Panc1 (cell line): ENCODE results near the gene SIRPB2. TPM values are rescaled to one million over a fixed set of nuclear protein-coding genes. Genes with fewer than 3 reads are reported as not detected.
A peak's percentile ranks its signal among the peaks of the same experiment; 100 is the strongest.

Experiments
- ATAC-seq: fragments of 200-7000 bp; cut with Tn5 transposase; 2 replicates; pipeline ENCODE4 v1.9.1; 2020; ENCODE audit warnings: mild to moderate bottlenecking, moderate library complexity
- BruUV-seq: library from RNA; stranded (reverse); fragments of 400-500 nt; replicated peaks from 2 replicates; lab custom pipeline; 2021; lab: Mats Ljungman, UMichigan
- CTCF ChIA-PET: fragments of 300-600 bp; sonication (Branson Sonifier 250); formaldehyde crosslinking; loops from one replicate; lab custom pipeline; 2022; ENCODE audit warnings: antibody characterized with exemption; lab: Charles Lee
- POLR2A ChIA-PET: fragments of 300-600 bp; sonication (Branson Sonifier 250); formaldehyde crosslinking; loops from one replicate; lab custom pipeline; 2022; ENCODE audit warnings: antibody characterized with exemption; lab: Charles Lee
- DNase-seq: peaks from one replicate; pipeline ENCODE4 v3.0.0-alpha.2; 2010; ENCODE audit warnings: low read depth, low spot score
- H3K27ac ChIP-seq: 2 replicates; pipeline ENCODE4 v1.5.1; 2011; ENCODE audit warnings: mild to moderate bottlenecking, low read length, inconsistent platforms
- H3K27me3 ChIP-seq: fragments of 200-500 bp; sonication (Bioruptor generic); 2 replicates; pipeline ENCODE4 v1.6.0; 2014; ENCODE audit warnings: low read length, inconsistent platforms; ENCODE audit not compliant: control insufficient read depth, insufficient read depth
- H3K36me3 ChIP-seq: fragments of 200-500 bp; sonication (Bioruptor generic); 2 replicates; pipeline ENCODE4 v1.5.1; 2014; ENCODE audit warnings: inconsistent platforms, mild to moderate bottlenecking, low read length, moderate library complexity; ENCODE audit not compliant: control insufficient read depth, insufficient read depth
- H3K4me1 ChIP-seq: 2 replicates; pipeline ENCODE4 v1.5.1; 2011; ENCODE audit warnings: inconsistent platforms, mild to moderate bottlenecking, low read length, moderate library complexity; ENCODE audit not compliant: control insufficient read depth, insufficient read depth
- H3K4me3 ChIP-seq, 2 experiments: 2 replicates each; pipeline ENCODE4 v1.5.1; 2011 to 2012; ENCODE audit warnings: low read depth in 2 of 2, low read length in 2 of 2, mild to moderate bottlenecking in 2 of 2, inconsistent platforms in 1 of 2, moderate library complexity in 1 of 2
- H3K9me3 ChIP-seq: fragments of 200-500 bp; sonication (Bioruptor generic); 2 replicates; pipeline ENCODE4 v1.5.1; 2014; ENCODE audit warnings: low read depth, mild to moderate bottlenecking, inconsistent platforms, low read length, moderate library complexity; ENCODE audit not compliant: control insufficient read depth, insufficient read depth
- CTCF ChIP-seq: fragments of 450-650 bp; IDR thresholded peaks from 2 replicates; pipeline ENCODE4 v1.5.1; 2017; ENCODE audit warnings: mild to moderate bottlenecking
- POLR2AphosphoS5 ChIP-seq: IDR thresholded peaks from 2 replicates; pipeline ENCODE4 v1.6.1; 2012; ENCODE audit warnings: mild to moderate bottlenecking, low read depth, low read length, moderate library complexity
- REST ChIP-seq, 2 experiments: IDR thresholded peaks; 2 replicates each; pipeline ENCODE4 v1.6.1; 2011 to 2012; ENCODE audit warnings: low read depth in 2 of 2, control low read depth in 1 of 2, low read length in 1 of 2, mild to moderate bottlenecking in 1 of 2, moderate library complexity in 1 of 2; ENCODE audit not compliant: insufficient read depth in 1 of 2
- SIN3A ChIP-seq: IDR thresholded peaks from 2 replicates; pipeline ENCODE4 v1.6.1; 2012; ENCODE audit warnings: low read depth, mild to moderate bottlenecking, low read length, moderate library complexity, borderline replicate concordance; ENCODE audit not compliant: insufficient read depth
- TCF7L2 ChIP-seq: IDR thresholded peaks from 2 replicates; pipeline ENCODE4 v1.6.1; 2011; ENCODE audit warnings: mild to moderate bottlenecking, low read depth, low read length, inconsistent platforms
- in situ Hi-C: cut with HindIII; loops from 2 replicates; pipeline ENCODE4 v1.10.0; 2016; ENCODE audit warnings: low sequenced_read_pairs, low pct_unique_long_range_greater_than_20kb
- intact Hi-C: fragments of 100-400 bp; cut with micrococcal nuclease; formaldehyde crosslinking; loops from one replicate; pipeline ENCODE4 v1.10.0; 2022; ENCODE audit not compliant: unreplicated experiment
- total RNA-seq: library from RNA; stranded (reverse); gene quantifications from one replicate; pipeline ENCODE4 v1.2.1, GENCODE V29; 2021; ENCODE audit not compliant: unreplicated experiment

The SIRPB2 gene
- total RNA-seq, 1 experiment from 2014 or later, result not detected

GRCh38 chr20:1534526-1534925 is 43.3 kb upstream of the SIRPB2 start:
- H3K27ac ChIP-seq, result no peak overlapping the region
- POLR2A ChIA-PET, result no interaction called here
- no peak for TF ChIP-seq TCF7L2
- TF ChIP-seq REST (IDR thresholded peaks at IDR 0.05; ENCODE audit: insufficient read depth in 1 of 2, low read depth in 2 of 2, low read length in 1 of 2), result no peak
- TF ChIP-seq SIN3A, result no peak
- TF ChIP-seq CTCF, result no peak
- TF ChIP-seq POLR2AphosphoS5, result no peak
- no peaks in the 10 kb centered on the region for H3K9me3 ChIP-seq
- no peak for DNase-seq
- H3K36me3 ChIP-seq, result no peaks in the 10 kb centered on the region
- CTCF ChIA-PET, result no interaction called here
- peaks cover 13% of the 10 kb centered on the region; the same call in 1 of the 2 replicates for H3K27me3 ChIP-seq
- no TSS peak for BruUV-seq
- intact Hi-C loops, result no loop called here
- in situ Hi-C loops, result no loop called here
- no peak for ATAC-seq
- H3K4me3 ChIP-seq, result no peak overlapping the region
- no peaks in the 10 kb centered on the region for H3K4me1 ChIP-seq

- BruUV-seq, result no TSS peak
- in situ Hi-C loops, result no loop called here
- peak; percentile 53; the same call in 1 of the 2 replicates for ATAC-seq
Measured at GRCh38 chr20:1533059-1533458, 41.8 kb upstream of the SIRPB2 start.

More at GRCh38 chr20:1533059-1533458, 41.8 kb upstream of the SIRPB2 start:
- ChIA-PET CTCF (no interaction called here), POLR2A (no interaction called here)
- Histone ChIP-seq H3K4me3 (no peak overlapping the region), H3K27me3 (peaks cover 13% of the 10 kb centered on the region; the same call in 1 of the 2 replicates), H3K9me3 (no peaks in the 10 kb centered on the region), H3K36me3 (no peaks in the 10 kb centered on the region), H3K4me1 (no peaks in the 10 kb centered on the region), H3K27ac (no peak overlapping the region)
- intact Hi-C loops, result no loop called here
- no peak for DNase-seq
- TF ChIP-seq POLR2AphosphoS5 (no peak), CTCF (peak; percentile 26)
